ENCODE measurements around the gene TPST1. TPM values are rescaled to one million over a fixed set of nuclear protein-coding genes. Genes with fewer than 3 reads are reported as not detected.

TPST1 gene
- total RNA-seq, 1 donor from 2014 or later: 30.0 TPM

- no peak overlapping the region for H3K4me3 Mint-ChIP-seq (ENCODE audit: unreplicated experiment)
- no peak overlapping the region for H3K27ac Mint-ChIP-seq (ENCODE audit: unreplicated experiment)
- H3K9me3 Mint-ChIP-seq (ENCODE audit: low read depth): peaks cover 3% of the 10 kb centered on the region
- no peak for DNase-seq (ENCODE audit: low spot score)
- TF ChIP-seq CTCF (IDR thresholded peaks at IDR 0.05): no peak
- H3K4me1 Mint-ChIP-seq (ENCODE audit: low read depth): peaks cover 31% of the 10 kb centered on the region
- H3K36me3 Mint-ChIP-seq (ENCODE audit: low read depth): peaks cover 3% of the 10 kb centered on the region
- H3K27me3 Mint-ChIP-seq (ENCODE audit: low read depth): no peaks in the 10 kb centered on the region
Measured at GRCh38 chr7:66304536-66304935, 99.4 kb downstream of the TPST1 start.

DNA sequence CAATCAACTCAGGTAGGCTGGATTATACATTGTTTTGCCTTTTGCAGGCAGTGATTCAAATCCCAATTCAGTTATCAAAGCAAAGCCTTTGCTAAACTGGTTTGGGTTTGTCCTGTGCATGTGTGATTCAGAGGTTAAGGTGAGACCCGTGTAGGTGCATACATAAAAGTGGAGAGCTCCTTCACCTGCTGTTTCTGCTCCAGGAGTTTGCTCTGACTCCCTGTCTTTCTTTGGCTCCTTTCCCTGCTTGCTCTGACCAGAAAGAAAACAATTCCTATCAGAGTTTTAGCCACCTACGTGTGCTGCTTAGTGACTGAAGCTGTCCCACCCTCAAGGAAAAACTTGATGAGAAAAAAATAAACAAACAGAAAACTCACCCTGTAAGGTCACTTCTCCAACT is 101.1 kb downstream of the TPST1 start:
- Mint-ChIP-seq H3K27ac (ENCODE audit: unreplicated experiment) (no peak overlapping the region), H3K9me3 (ENCODE audit: low read depth) (no peaks in the 10 kb centered on the region), H3K36me3 (ENCODE audit: low read depth) (no peaks in the 10 kb centered on the region), H3K4me3 (ENCODE audit: unreplicated experiment) (no peak overlapping the region), H3K27me3 (ENCODE audit: low read depth) (no peaks in the 10 kb centered on the region), H3K4me1 (ENCODE audit: low read depth) (peaks cover 31% of the 10 kb centered on the region)
- TF ChIP-seq CTCF (IDR thresholded peaks at IDR 0.05): no peak
- no peak for DNase-seq (ENCODE audit: low spot score)

DNA sequence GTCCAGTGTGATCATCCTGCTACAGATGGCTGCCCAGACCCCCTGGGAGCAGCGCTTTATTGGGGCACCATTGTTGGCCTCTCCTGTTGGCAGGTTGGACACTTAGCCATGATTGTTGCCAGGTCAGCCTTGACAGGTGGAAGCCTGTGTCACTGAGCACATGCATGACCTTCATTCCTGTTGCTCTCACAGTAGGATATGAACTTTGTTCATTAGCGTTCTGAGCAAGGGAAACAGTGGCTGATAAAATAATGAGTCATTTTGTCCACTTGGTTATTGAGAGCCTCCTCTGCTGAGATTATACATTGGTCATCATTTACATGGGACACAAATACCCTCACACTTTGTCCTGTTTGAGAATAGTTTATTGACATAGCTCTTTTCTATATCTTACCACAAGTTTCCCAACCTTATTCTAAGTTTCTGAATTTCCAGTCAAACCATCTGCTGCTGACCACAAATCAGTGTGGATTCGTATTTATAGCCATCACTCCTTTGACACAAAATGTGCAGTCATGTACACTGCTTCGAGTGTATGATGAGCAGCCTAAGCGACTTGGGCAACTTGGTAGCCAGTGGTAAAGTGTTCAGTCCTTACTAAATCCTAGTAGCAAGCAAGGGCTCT is 102.6 kb downstream of the TPST1 start:
- Mint-ChIP-seq H3K36me3 (ENCODE audit: low read depth) (no peaks in the 10 kb centered on the region), H3K9me3 (ENCODE audit: low read depth) (no peaks in the 10 kb centered on the region), H3K27ac (ENCODE audit: unreplicated experiment) (no peak overlapping the region), H3K27me3 (ENCODE audit: low read depth) (no peaks in the 10 kb centered on the region), H3K4me3 (ENCODE audit: unreplicated experiment) (no peak overlapping the region), H3K4me1 (ENCODE audit: low read depth) (peaks cover 30% of the 10 kb centered on the region)
- DNase-seq (ENCODE audit: low spot score): no peak
- no peak for TF ChIP-seq CTCF (IDR thresholded peaks at IDR 0.05)

GRCh38 chr7:66308411-66308810 is 103.3 kb downstream of the TPST1 start:
- H3K27ac Mint-ChIP-seq (ENCODE audit: unreplicated experiment): no peak overlapping the region
- no peak overlapping the region for H3K4me3 Mint-ChIP-seq (ENCODE audit: unreplicated experiment)
- H3K36me3 Mint-ChIP-seq (ENCODE audit: low read depth): no peaks in the 10 kb centered on the region
- no peak for TF ChIP-seq CTCF (IDR thresholded peaks at IDR 0.05)
- no peaks in the 10 kb centered on the region for H3K27me3 Mint-ChIP-seq (ENCODE audit: low read depth)
- H3K9me3 Mint-ChIP-seq (ENCODE audit: low read depth): no peaks in the 10 kb centered on the region
- H3K4me1 Mint-ChIP-seq (ENCODE audit: low read depth): peaks cover 26% of the 10 kb centered on the region
- no peak for DNase-seq (ENCODE audit: low spot score)

- H3K9me3 Mint-ChIP-seq (ENCODE audit: low read depth): no peaks in the 10 kb centered on the region
Measured at GRCh38 chr7:66310620-66311019, 105.5 kb downstream of the TPST1 start.

More at GRCh38 chr7:66310620-66311019, 105.5 kb downstream of the TPST1 start:
- Mint-ChIP-seq H3K36me3 (ENCODE audit: low read depth) (no peaks in the 10 kb centered on the region), H3K27me3 (ENCODE audit: low read depth) (no peaks in the 10 kb centered on the region), H3K27ac (ENCODE audit: unreplicated experiment) (no peak overlapping the region), H3K4me1 (ENCODE audit: low read depth) (peaks cover 21% of the 10 kb centered on the region), H3K4me3 (ENCODE audit: unreplicated experiment) (no peak overlapping the region)
- no peak for DNase-seq (ENCODE audit: low spot score)
- TF ChIP-seq CTCF (IDR thresholded peaks at IDR 0.05): no peak

Data from chondrocyte (in vitro differentiated cells).